Activated CD8-positive, alpha-beta T cell treated with anti-CD3 and anti-CD28 coated beads, Interleukin-2, amount 10 ng/mL, durations not matched to agents 7 days and 5 days (primary cell): ENCODE measurements around the gene PARD3B. TPM values are rescaled to one million over a fixed set of nuclear protein-coding genes. Genes with fewer than 3 reads are reported as not detected.

Experiments used
- ATAC-seq: fragments of 150-1000 bp; cut with Tn5 transposase; one replicate; pipeline ENCODE4 v1.10.0; 2021; ENCODE audit warnings: moderate library complexity
- CTCF ChIA-PET: fragments of 350-600 bp; sonication (Branson Sonifier 250); formaldehyde crosslinking; loops from one replicate; lab custom pipeline; 2021; ENCODE audit warnings: antibody characterized with exemption; lab: Charles Lee
- POLR2A ChIA-PET: fragments of 350-600 bp; sonication (Branson Sonifier 250); formaldehyde crosslinking; loops from one replicate; lab custom pipeline; 2021; ENCODE audit warnings: antibody characterized with exemption; lab: Charles Lee
- DNase-seq: peaks from one replicate; pipeline ENCODE4 v3.0.0-alpha.2; 2020
- H3K27ac Mint-ChIP-seq: one replicate; pipeline ENCODE4 v1.8.0; 2021; ENCODE audit warnings: mild to moderate bottlenecking, mixed read lengths
- H3K27me3 Mint-ChIP-seq: one replicate; pipeline ENCODE4 v1.8.0; 2021; ENCODE audit warnings: low read depth, mixed read lengths
- H3K36me3 Mint-ChIP-seq: one replicate; pipeline ENCODE4 v1.8.0; 2021; ENCODE audit warnings: low read depth, mixed read lengths
- H3K4me1 Mint-ChIP-seq: one replicate; pipeline ENCODE4 v1.8.0; 2021; ENCODE audit warnings: low read depth, mixed read lengths
- H3K4me3 Mint-ChIP-seq: one replicate; pipeline ENCODE4 v1.8.0; 2021; ENCODE audit warnings: mild to moderate bottlenecking, mixed read lengths
- H3K9me3 Mint-ChIP-seq: one replicate; pipeline ENCODE4 v1.8.0; 2022; ENCODE audit warnings: mixed read lengths; ENCODE audit not compliant: insufficient read depth
- total RNA-seq, 2 experiments: library from RNA; stranded (reverse); gene quantifications; one replicate each; pipeline ENCODE4 v1.2.3, GENCODE V29; 2021

The PARD3B gene
- total RNA-seq, 2 experiments from 2014 or later, result 0.76 to 1.0 TPM

- no peak overlapping the region for H3K4me3 Mint-ChIP-seq
- H3K9me3 Mint-ChIP-seq, result no peaks in the 10 kb centered on the region
- ChIA-PET POLR2A (no interaction called here), CTCF (interaction anchor here (0.7 kb wide), 1 partner anchor 44 kb away, joined by 3 read pairs; no protein-coding TSS in a partner anchor)
- no peaks in the 10 kb centered on the region for H3K36me3 Mint-ChIP-seq
- ATAC-seq, result no peak
- no peak for DNase-seq
- H3K27ac Mint-ChIP-seq, result no peak overlapping the region
- no peaks in the 10 kb centered on the region for H3K4me1 Mint-ChIP-seq
- H3K27me3 Mint-ChIP-seq, result peaks cover 2% of the 10 kb centered on the region
Observed at GRCh38 chr2:204611017-204611631, 65.8 kb downstream of the PARD3B start.

DNA sequence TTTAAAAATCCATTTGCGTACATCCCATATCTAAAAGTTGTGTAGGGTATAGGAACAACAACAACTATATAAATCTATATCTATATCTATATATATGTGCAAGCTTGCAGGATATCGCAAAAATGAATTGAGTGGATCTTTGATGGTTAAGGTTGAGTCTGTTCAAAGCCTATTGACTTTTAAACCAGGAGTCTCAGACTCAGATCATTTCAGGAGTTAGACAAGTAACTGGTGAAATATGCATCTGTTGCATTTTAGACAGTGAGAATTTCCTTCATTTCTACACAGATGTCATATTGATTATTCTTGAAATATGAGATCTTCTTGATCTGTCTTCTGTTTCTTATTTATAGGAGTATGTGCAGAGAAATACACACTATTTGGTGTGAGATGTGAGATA, 66.5 kb downstream of the PARD3B start:
- H3K9me3 Mint-ChIP-seq, result no peaks in the 10 kb centered on the region

GRCh38 chr2:204613635-204614034, 68.4 kb downstream of the PARD3B start:
- no peak overlapping the region for H3K4me3 Mint-ChIP-seq
- ATAC-seq (no peak), DNase-seq (no peak)
- no peaks in the 10 kb centered on the region for H3K4me1 Mint-ChIP-seq
- ChIA-PET POLR2A (no interaction called here), CTCF (no interaction called here)
- H3K9me3 Mint-ChIP-seq, result no peaks in the 10 kb centered on the region
- no peak overlapping the region for H3K27ac Mint-ChIP-seq
- H3K36me3 Mint-ChIP-seq, result no peaks in the 10 kb centered on the region
- peaks cover under 1% of the 10 kb centered on the region for H3K27me3 Mint-ChIP-seq

More for the DNA sequence above, 66.5 kb downstream of the PARD3B start:
- DNase-seq (no peak), ATAC-seq (no peak)
- ChIA-PET CTCF (no interaction called here), POLR2A (no interaction called here)
- peaks cover 2% of the 10 kb centered on the region for H3K27me3 Mint-ChIP-seq
- no peak overlapping the region for H3K4me3 Mint-ChIP-seq
- no peaks in the 10 kb centered on the region for H3K36me3 Mint-ChIP-seq
- no peak overlapping the region for H3K27ac Mint-ChIP-seq
- H3K4me1 Mint-ChIP-seq, result no peaks in the 10 kb centered on the region

DNA sequence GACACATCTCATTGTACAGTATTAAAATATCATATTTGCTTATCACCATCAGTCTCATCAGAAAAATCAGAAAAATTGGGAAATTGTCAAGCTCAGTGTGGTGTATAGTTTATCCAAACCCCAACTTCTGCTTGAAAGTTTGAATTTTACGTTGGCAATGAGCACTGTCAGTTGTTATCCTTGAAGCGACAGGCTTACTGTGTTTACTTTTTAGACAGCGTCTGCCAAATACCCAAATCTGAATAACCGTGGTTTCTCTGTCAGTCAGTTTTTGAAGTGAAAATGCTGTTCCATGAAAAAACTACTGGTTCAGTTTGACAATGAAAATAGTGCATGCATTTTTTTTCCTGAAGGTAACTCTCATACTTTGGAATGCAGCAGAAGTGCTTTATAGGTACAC, 70.2 kb downstream of the PARD3B start:
- ATAC-seq, result no peak
- H3K4me1 Mint-ChIP-seq, result no peaks in the 10 kb centered on the region
- H3K27ac Mint-ChIP-seq, result no peak overlapping the region
- H3K4me3 Mint-ChIP-seq, result no peak overlapping the region
- H3K36me3 Mint-ChIP-seq, result no peaks in the 10 kb centered on the region
- no peak for DNase-seq
- no peaks in the 10 kb centered on the region for H3K9me3 Mint-ChIP-seq
- peaks cover 2% of the 10 kb centered on the region for H3K27me3 Mint-ChIP-seq
- CTCF ChIA-PET, result no interaction called here
- POLR2A ChIA-PET, result no interaction called here

GRCh38 chr2:204625135-204625534, 79.9 kb downstream of the PARD3B start:
- no peak for ATAC-seq
- Mint-ChIP-seq H3K27me3 (peaks cover 4% of the 10 kb centered on the region), H3K27ac (no peak overlapping the region), H3K36me3 (no peaks in the 10 kb centered on the region), H3K4me1 (no peaks in the 10 kb centered on the region), H3K4me3 (no peak overlapping the region), H3K9me3 (no peaks in the 10 kb centered on the region)
- ChIA-PET CTCF (no interaction called here), POLR2A (no interaction called here)
- no peak for DNase-seq

GRCh38 chr2:204628926-204629712, 83.8 kb downstream of the PARD3B start:
- Mint-ChIP-seq H3K36me3 (no peaks in the 10 kb centered on the region), H3K27ac (no peak overlapping the region), H3K9me3 (no peaks in the 10 kb centered on the region), H3K27me3 (peaks cover 2% of the 10 kb centered on the region), H3K4me1 (no peaks in the 10 kb centered on the region), H3K4me3 (no peak overlapping the region)
- DNase-seq, result no peak
- ChIA-PET CTCF (no interaction called here), POLR2A (no interaction called here)
- ATAC-seq, result no peak

DNA sequence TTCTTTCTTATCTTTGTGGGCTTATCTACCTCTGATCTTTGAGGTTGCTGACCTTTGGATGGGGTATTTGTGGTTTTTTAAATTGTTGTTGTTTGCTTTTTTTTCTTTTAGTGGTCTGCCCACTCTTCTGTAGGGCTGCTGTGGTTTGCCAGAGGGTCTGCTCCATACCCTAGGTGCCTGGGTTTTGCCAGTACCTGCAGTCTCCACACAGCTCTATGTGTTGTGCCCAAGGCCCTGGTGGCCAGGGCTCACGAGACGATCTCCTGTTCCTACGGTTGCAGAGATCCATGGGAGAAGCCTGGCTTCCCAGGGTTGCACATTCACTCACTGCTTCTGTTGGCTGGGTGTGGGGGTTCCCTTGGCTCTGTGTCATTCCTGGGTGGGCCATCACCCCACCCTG, 87.1 kb downstream of the PARD3B start:
- DNase-seq, result no peak
- H3K36me3 Mint-ChIP-seq, result no peaks in the 10 kb centered on the region
- H3K27ac Mint-ChIP-seq, result no peak overlapping the region
- H3K4me1 Mint-ChIP-seq, result no peaks in the 10 kb centered on the region
- ChIA-PET CTCF (no interaction called here), POLR2A (no interaction called here)
- no peak overlapping the region for H3K4me3 Mint-ChIP-seq
- no peaks in the 10 kb centered on the region for H3K9me3 Mint-ChIP-seq
- H3K27me3 Mint-ChIP-seq, result peaks cover 6% of the 10 kb centered on the region
- ATAC-seq, result no peak

GRCh38 chr2:204634564-204634963, 89.3 kb downstream of the PARD3B start:
- ChIA-PET POLR2A (no interaction called here), CTCF (no interaction called here)
- H3K9me3 Mint-ChIP-seq, result no peaks in the 10 kb centered on the region
- no peak for DNase-seq
- peaks cover 4% of the 10 kb centered on the region for H3K27me3 Mint-ChIP-seq
- no peaks in the 10 kb centered on the region for H3K36me3 Mint-ChIP-seq
- no peak overlapping the region for H3K27ac Mint-ChIP-seq
- H3K4me3 Mint-ChIP-seq, result no peak overlapping the region
- no peaks in the 10 kb centered on the region for H3K4me1 Mint-ChIP-seq
- no peak for ATAC-seq

DNA sequence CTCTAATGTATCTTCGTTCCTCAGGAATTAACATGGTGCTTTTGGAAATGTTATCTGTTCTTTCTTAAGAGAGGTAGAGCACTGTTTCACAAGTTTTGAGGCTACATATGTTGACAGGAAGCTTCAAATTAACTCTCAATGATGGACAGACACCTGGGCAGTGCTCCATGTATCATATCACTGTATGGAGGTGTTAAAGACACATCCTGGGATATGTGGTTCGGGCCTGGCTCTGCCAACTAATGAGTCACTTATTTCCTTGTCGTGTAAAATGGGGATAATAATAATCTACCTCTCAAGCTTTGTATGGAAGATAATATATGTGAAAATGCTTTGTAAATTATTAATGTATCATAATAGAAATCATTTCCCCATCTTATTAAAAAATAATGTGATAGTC, 90.2 kb downstream of the PARD3B start:
- ChIA-PET POLR2A (no interaction called here), CTCF (no interaction called here)
- peaks cover 4% of the 10 kb centered on the region for H3K27me3 Mint-ChIP-seq
- no peak overlapping the region for H3K4me3 Mint-ChIP-seq
- no peaks in the 10 kb centered on the region for H3K36me3 Mint-ChIP-seq
- no peak for DNase-seq
- H3K9me3 Mint-ChIP-seq, result no peaks in the 10 kb centered on the region
- ATAC-seq, result no peak
- no peak overlapping the region for H3K27ac Mint-ChIP-seq
- H3K4me1 Mint-ChIP-seq, result no peaks in the 10 kb centered on the region

GRCh38 chr2:204638471-204639194, 93.4 kb downstream of the PARD3B start:
- ChIA-PET CTCF (no interaction called here), POLR2A (no interaction called here)
- H3K27ac Mint-ChIP-seq, result no peak overlapping the region
- H3K4me3 Mint-ChIP-seq, result no peak overlapping the region
- H3K4me1 Mint-ChIP-seq, result no peaks in the 10 kb centered on the region
- no peak for DNase-seq
- peaks cover 4% of the 10 kb centered on the region for H3K27me3 Mint-ChIP-seq
- ATAC-seq, result no peak
- H3K9me3 Mint-ChIP-seq, result no peaks in the 10 kb centered on the region
- no peaks in the 10 kb centered on the region for H3K36me3 Mint-ChIP-seq

DNA sequence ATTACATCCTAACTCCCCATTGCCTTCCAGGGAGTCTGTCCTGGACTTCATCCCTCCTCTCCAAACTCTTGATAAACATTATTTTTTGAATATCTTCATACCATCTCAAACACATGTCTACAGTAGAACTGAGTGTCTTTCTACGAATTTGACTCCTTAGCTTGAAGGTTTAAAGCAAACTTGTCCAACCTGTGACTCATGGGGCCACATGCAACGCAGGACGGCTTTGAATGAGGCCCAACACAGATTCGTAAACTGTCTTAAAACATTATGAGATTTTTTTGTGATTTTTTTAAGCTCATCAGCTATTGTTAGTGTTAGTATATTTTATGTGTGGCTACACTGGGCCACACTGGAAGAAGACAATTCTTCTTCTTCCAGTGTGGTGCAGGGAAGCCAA, 98.1 kb downstream of the PARD3B start:
- Mint-ChIP-seq H3K27ac (no peak overlapping the region), H3K36me3 (no peaks in the 10 kb centered on the region), H3K4me1 (no peaks in the 10 kb centered on the region), H3K4me3 (no peak overlapping the region), H3K9me3 (no peaks in the 10 kb centered on the region), H3K27me3 (no peaks in the 10 kb centered on the region)
- DNase-seq, result no peak
- no peak for ATAC-seq
- ChIA-PET POLR2A (no interaction called here), CTCF (no interaction called here)
